GM12878 (cell line): Measurements from ENCODE around the gene HELZ. TPM values are rescaled to one million over a fixed set of nuclear protein-coding genes. Genes with fewer than 3 reads are reported as not detected.

Source experiments
- ATAC-seq: fragments of 200-7000 bp; cut with Tn5 transposase; 3 replicates; pipeline ENCODE4 v1.9.1; 2020; ENCODE audit warnings: mild to moderate bottlenecking, moderate library complexity
- BruUV-seq: library from RNA; stranded (reverse); fragments of 400-500 nt; replicated peaks from 2 replicates; lab custom pipeline; 2021; lab: Mats Ljungman, UMichigan
- CTCF ChIA-PET: fragments of 300-600 bp; sonication (Branson Sonifier 250); formaldehyde crosslinking; extraction: SDS; loops from one replicate; lab custom pipeline; 2021; ENCODE audit warnings: inconsistent platforms; lab: Yijun Ruan, JAX
- POLR2A ChIA-PET: fragments of 350-600 bp; formaldehyde crosslinking; extraction: SDS; loops from one replicate; lab custom pipeline; 2021; ENCODE audit warnings: inconsistent platforms; lab: Charles Lee
- RAD21 ChIA-PET: fragments of 300-600 bp; sonication (Branson Sonifier 250); formaldehyde crosslinking; loops from one replicate; lab custom pipeline; 2023; ENCODE audit warnings: antibody characterized with exemption; ENCODE audit not compliant: unreplicated experiment; lab: Charles Lee
- SMC1A ChIA-PET: fragments of 300-600 bp; sonication (Branson Sonifier 250); formaldehyde crosslinking; loops from one replicate; lab custom pipeline; 2023; ENCODE audit not compliant: unreplicated experiment, uncharacterized antibody; lab: Charles Lee
- DNase-seq: peaks from one replicate; pipeline ENCODE4 v3.0.0-alpha.2; 2011; ENCODE audit warnings: low read depth, low spot score
- FAIRE-seq: peaks from 3 replicates; lab custom pipeline; 2011; peaks lifted over from hg19 to GRCh38; lab: Jason Lieb, UNC
- H2AFZ ChIP-seq: 2 replicates; pipeline ENCODE4 v1.6.0; 2011; ENCODE audit warnings: low read depth, low read length, control low read depth; ENCODE audit not compliant: control insufficient read depth
- H3K27ac ChIP-seq: 2 replicates; pipeline ENCODE4 v1.5.1; 2011; ENCODE audit warnings: control low read depth; ENCODE audit not compliant: control insufficient read depth, insufficient read depth
- H3K27me3 ChIP-seq, 2 experiments: replicated peaks in 1 of 2; 2 replicates each; pipeline versions ENCODE4 v1.6.0 to v1.6.1; 2011; ENCODE audit warnings: low read length in 1 of 2; ENCODE audit not compliant: control insufficient read depth in 2 of 2, insufficient read depth in 2 of 2
- H3K36me3 ChIP-seq, 2 experiments: 2 replicates each; pipeline ENCODE4 v1.5.1; 2011; ENCODE audit warnings: low read length in 1 of 2; ENCODE audit not compliant: control insufficient read depth in 2 of 2, insufficient read depth in 2 of 2
- H3K4me1 ChIP-seq: 2 replicates; pipeline ENCODE4 v1.6.1; 2011; ENCODE audit warnings: mild to moderate bottlenecking, low read length, moderate library complexity, mixed read lengths; ENCODE audit not compliant: control insufficient read depth, insufficient read depth
- H3K4me2 ChIP-seq: 2 replicates; pipeline ENCODE4 v1.6.0; 2011; ENCODE audit warnings: control low read depth; ENCODE audit not compliant: control insufficient read depth, insufficient read depth
- H3K4me3 ChIP-seq: fragments of 200-600 bp; sonication (generic); 2 replicates; pipeline ENCODE4 v1.5.1; 2016
- H3K79me2 ChIP-seq: 2 replicates; pipeline ENCODE4 v1.6.0; 2011; ENCODE audit warnings: low read length; ENCODE audit not compliant: control insufficient read depth, insufficient read depth
- H3K9ac ChIP-seq: 2 replicates; pipeline ENCODE4 v1.8.0; 2011; ENCODE audit warnings: low read length, control low read depth, mixed read lengths; ENCODE audit not compliant: control insufficient read depth, insufficient read depth
- H3K9me3 ChIP-seq: replicated peaks from 3 replicates; pipeline ENCODE4 v1.5.1; 2011; ENCODE audit warnings: mild to moderate bottlenecking, low read length; ENCODE audit not compliant: control insufficient read depth, insufficient read depth
- H4K20me1 ChIP-seq: 2 replicates; pipeline ENCODE4 v1.6.0; 2011; ENCODE audit not compliant: control insufficient read depth, insufficient read depth
- BHLHE40 ChIP-seq, 2 experiments: fragments of 450-650 bp in 1 of 2; IDR thresholded peaks; 2 replicates each; pipeline ENCODE4 v1.6.1; 2011 to 2017; ENCODE audit warnings: low read depth in 2 of 2, borderline replicate concordance in 1 of 2, improper control_type of control experiment in 1 of 2, low read length in 1 of 2, mild to moderate bottlenecking in 1 of 2
- EP300 ChIP-seq, 2 experiments: fragments of 150-350 bp in 1 of 2; IDR thresholded peaks; 2 replicates each; pipeline ENCODE4 v1.6.1; 2011 to 2012; ENCODE audit warnings: low read depth in 2 of 2, low read length in 2 of 2, borderline replicate concordance in 1 of 2, improper control_type of control experiment in 1 of 2, inconsistent platforms in 1 of 2; ENCODE audit not compliant: control insufficient read depth in 1 of 2
- LARP7 ChIP-seq: fragments of 450-650 bp; IDR thresholded peaks from 2 replicates; pipeline ENCODE4 v1.6.1; 2017; ENCODE audit warnings: mild to moderate bottlenecking
- NFXL1 ChIP-seq: fragments of 450-650 bp; IDR thresholded peaks from 2 replicates; pipeline ENCODE4 v1.6.1; 2017; ENCODE audit warnings: antibody characterized with exemption, mild to moderate bottlenecking, borderline replicate concordance
- NFYA ChIP-seq: IDR thresholded peaks from 2 replicates; pipeline ENCODE4 v1.6.1; 2011; ENCODE audit warnings: low read depth, mild to moderate bottlenecking, low read length, improper control_type of control experiment, borderline replicate concordance
- TCF12 ChIP-seq: IDR thresholded peaks from 2 replicates; pipeline ENCODE4 v1.6.1; 2011; ENCODE audit warnings: low read depth, mild to moderate bottlenecking, low read length
- ZBED1 ChIP-seq: IDR thresholded peaks from 2 replicates; pipeline ENCODE4 v1.6.1; 2016; ENCODE audit warnings: borderline replicate concordance
- ZNF622 ChIP-seq: fragments of 450-650 bp; IDR thresholded peaks from 2 replicates; pipeline ENCODE4 v1.6.1; 2017; ENCODE audit warnings: mild to moderate bottlenecking, inconsistent platforms
- WGBS: methylation state at CpG from one replicate; pipeline ENCODE4 v1.1.6; 2016; ENCODE audit warnings: low lambda C conversion rate; ENCODE audit not compliant: insufficient replicate concordance, insufficient coverage; ENCODE audit errors: missing lambda C conversion rate; 5-methylcytosine and 5-hydroxymethylcytosine counted together
- in situ Hi-C: fragments of 300-500 bp; cut with MboI; formaldehyde crosslinking; loops from 9 replicates; pipeline ENCODE4 v1.14.3; 2018; ENCODE audit warnings: mixed read lengths
- intact Hi-C: fragments of 100-400 bp; cut with micrococcal nuclease; formaldehyde crosslinking; loops from one replicate; pipeline ENCODE4 v1.14.2; 2022; ENCODE audit not compliant: unreplicated experiment
- polyA plus RNA-seq, 11 experiments: library from polyadenylated mRNA; depleted of rRNA in 4 of 11; unstranded in 6 of 11; stranded (reverse) in 5 of 11; fragments of >200 nt; fragmentation: Nextera tagmentation in 4 of 11; fragmentation: Illumina TruSeq in 1 of 11; extraction: Ambion mirVana in 4 of 11; extraction: Trizol in 1 of 11; gene quantifications; 1 replicate in 1 of 11; 2 replicates in 10 of 11; pipeline versions ENCODE4 v1.2.1 to v1.2.3, GENCODE V29; 2011 to 2016; ENCODE audit warnings: inconsistent platforms in 2 of 11, missing spikeins in 2 of 11, low read depth in 1 of 11
- total RNA-seq, 4 experiments: library from RNA; depleted of rRNA in 3 of 4; stranded (reverse); fragments of >200 nt in 3 of 4; fragmentation: Illumina TruSeq in 1 of 4; extraction: Trizol in 1 of 4; gene quantifications; 2 replicates each; pipeline versions ENCODE4 v1.2.1 to v1.2.3, GENCODE V29; 2013 to 2021
- TF ChIP-seq, protein P1 (sequence below), 3 experiments: IDR thresholded peaks in 2 of 3; conservative IDR thresholded peaks in 1 of 3; 2 replicates each; pipeline ENCODE4 v1.5.1; 2011; ENCODE audit warnings: low read depth in 3 of 3, low read length in 3 of 3, mild to moderate bottlenecking in 3 of 3, control low read depth in 2 of 3, moderate library complexity in 2 of 3, inconsistent platforms in 1 of 3, mixed read lengths in 1 of 3; ENCODE audit not compliant: control insufficient read depth in 2 of 3, insufficient read depth in 1 of 3; ENCODE audit errors: extremely low read depth in 1 of 3

HELZ gene
- total and polyA plus RNA-seq, 10 of the 15 experiments (the other 5 are each of a cell fraction or from before 2014, with no cell fraction given), result 1.5 to 36.8 (median 19.1) TPM

DNA sequence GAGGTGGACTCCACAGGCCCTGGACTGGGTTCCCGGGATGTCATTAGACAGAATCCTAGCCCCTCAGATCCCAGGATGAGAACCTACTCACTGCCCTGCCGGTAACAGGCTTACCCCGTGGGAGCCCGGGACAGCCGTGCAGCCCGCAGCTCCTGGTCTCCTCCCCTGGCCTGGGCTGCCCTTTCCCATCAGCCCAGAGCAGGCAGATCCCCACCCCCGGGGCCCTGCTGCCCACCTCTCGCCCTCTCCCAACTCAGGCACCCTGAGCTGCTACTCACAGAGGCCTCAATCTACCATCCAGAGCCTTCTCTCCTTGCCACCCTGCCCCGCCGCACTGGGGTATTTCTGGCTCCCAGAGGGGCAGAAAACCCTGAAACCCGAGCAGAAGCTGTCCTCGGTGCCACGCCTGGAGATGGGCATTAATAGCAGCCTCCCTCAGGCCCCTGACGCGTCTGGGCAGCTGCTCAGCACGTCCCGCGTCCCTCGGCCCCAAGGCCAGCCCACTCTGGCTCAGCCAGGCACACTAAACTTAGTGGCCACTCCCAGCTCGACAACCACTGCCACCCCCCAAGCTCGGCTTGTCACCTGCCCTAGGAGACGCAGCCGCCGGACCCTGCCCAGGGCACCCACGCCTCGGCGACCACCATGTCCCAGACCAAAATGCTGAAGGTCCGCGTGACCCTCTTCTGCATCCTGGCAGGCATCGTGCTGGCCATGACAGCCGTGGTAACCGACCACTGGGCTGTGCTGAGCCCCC is 200.8 kb downstream of the HELZ start, which contains the start of gene CACNG1:
CACNG1 (plus strand) TSS at position 539 of the 757 bp plus-strand sequence; CDS start at position 646, 107 bp downstream.
- no peak for ATAC-seq
- H3K9ac ChIP-seq, result no peak within 1 kb of the TSS
- no peak for TF ChIP-seq ZBED1
- TF ChIP-seq EP300 (IDR thresholded peaks at IDR 0.05; ENCODE audit: borderline replicate concordance in 1 of 2, control insufficient read depth in 1 of 2, low read depth in 2 of 2, low read length in 2 of 2), result no peak
- TF ChIP-seq, all 136 proteins: peak for 0
- H3K27me3 ChIP-seq, result no peaks in the 10 kb centered on the region
- DNase-seq, result no peak
- no peaks in the 10 kb centered on the region for H3K4me1 ChIP-seq
- BruUV-seq, result no TSS peak
- no peak for FAIRE-seq
- H2AFZ ChIP-seq, result no peak within 1 kb of the TSS
- CTCF ChIA-PET, result interaction anchor here (3.0 kb wide), 1 partner anchor 38 kb away, joined by 9 read pairs; no protein-coding TSS in a partner anchor
- no peaks in the 10 kb centered on the region for H4K20me1 ChIP-seq
- H3K9me3 ChIP-seq, result peaks cover 3% of the 10 kb centered on the region
- POLR2A ChIA-PET, result interaction anchor here (0.6 kb wide), 1 partner anchor 233 kb away, joined by 3 read pairs; no protein-coding TSS in a partner anchor
- in situ Hi-C loops, result no loop called here
- SMC1A ChIA-PET, result interaction anchor here (2.7 kb wide), 1 partner anchor 37 kb away, joined by 13 read pairs; no protein-coding TSS in a partner anchor
- no peak within 1 kb of the TSS for H3K4me3 ChIP-seq
- H3K79me2 ChIP-seq, result no peaks in the 10 kb centered on the region
- H3K36me3 ChIP-seq, result no peaks in the 10 kb centered on the region
- WGBS, result 70% methylated on average over 32 of the region's 32 CpGs
- RAD21 ChIA-PET, result no interaction called here
- intact Hi-C loops, result no loop called here
- no peak within 1 kb of the TSS for H3K27ac ChIP-seq
- H3K4me2 ChIP-seq, result no peak within 1 kb of the TSS

DNA sequence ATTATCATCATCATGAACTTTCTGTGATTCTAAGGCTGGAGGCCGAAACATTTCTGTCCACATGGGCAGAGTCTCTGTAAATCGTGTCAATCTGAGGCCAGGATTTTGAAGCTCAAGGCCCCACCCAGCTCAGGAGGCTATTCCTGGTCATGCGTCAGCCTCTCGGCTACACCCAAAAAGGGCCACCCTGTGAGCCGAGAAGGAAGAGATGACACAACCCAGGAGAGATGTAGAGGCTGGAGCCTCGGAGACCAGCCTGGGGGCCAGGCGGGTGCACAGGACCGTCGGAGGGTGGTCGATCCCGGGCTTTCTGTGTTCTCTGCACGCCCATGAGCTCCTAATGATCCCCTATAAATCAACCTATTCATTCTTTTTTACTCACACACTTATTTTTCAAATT is 201.7 kb downstream of the HELZ start:
- WGBS, result 51% methylated on average over 10 of the region's 12 CpGs
- POLR2A ChIA-PET, result interaction anchor here (1.1 kb wide), 1 partner anchor 38 kb away, joined by 3 read pairs; no protein-coding TSS in a partner anchor
- no peak for ATAC-seq
- TF ChIP-seq, protein P1, sequence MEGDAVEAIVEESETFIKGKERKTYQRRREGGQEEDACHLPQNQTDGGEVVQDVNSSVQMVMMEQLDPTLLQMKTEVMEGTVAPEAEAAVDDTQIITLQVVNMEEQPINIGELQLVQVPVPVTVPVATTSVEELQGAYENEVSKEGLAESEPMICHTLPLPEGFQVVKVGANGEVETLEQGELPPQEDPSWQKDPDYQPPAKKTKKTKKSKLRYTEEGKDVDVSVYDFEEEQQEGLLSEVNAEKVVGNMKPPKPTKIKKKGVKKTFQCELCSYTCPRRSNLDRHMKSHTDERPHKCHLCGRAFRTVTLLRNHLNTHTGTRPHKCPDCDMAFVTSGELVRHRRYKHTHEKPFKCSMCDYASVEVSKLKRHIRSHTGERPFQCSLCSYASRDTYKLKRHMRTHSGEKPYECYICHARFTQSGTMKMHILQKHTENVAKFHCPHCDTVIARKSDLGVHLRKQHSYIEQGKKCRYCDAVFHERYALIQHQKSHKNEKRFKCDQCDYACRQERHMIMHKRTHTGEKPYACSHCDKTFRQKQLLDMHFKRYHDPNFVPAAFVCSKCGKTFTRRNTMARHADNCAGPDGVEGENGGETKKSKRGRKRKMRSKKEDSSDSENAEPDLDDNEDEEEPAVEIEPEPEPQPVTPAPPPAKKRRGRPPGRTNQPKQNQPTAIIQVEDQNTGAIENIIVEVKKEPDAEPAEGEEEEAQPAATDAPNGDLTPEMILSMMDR (IDR thresholded peaks at IDR 0.05 in 2 of 3, conservative IDR thresholded peaks at IDR 0.05 in 1 of 3; ENCODE audit: control insufficient read depth in 2 of 3, extremely low read depth in 1 of 3, insufficient read depth in 1 of 3, low read depth in 3 of 3, low read length in 3 of 3), result no peak
- TF ChIP-seq TCF12 (no peak), BHLHE40 (IDR thresholded peaks at IDR 0.05; ENCODE audit: borderline replicate concordance in 1 of 2, low read depth in 2 of 2, low read length in 1 of 2) (no peak), ZNF622 (no peak), NFXL1 (no peak), LARP7 (no peak), NFYA (no peak)

More for the DNA sequence above, 201.7 kb downstream of the HELZ start:
- in situ Hi-C loops (no loop called here), intact Hi-C loops (no loop called here)
- Histone ChIP-seq H2AFZ (no peak overlapping the region), H3K79me2 (no peaks in the 10 kb centered on the region), H3K27ac (no peak overlapping the region), H3K36me3 (no peaks in the 10 kb centered on the region), H4K20me1 (no peaks in the 10 kb centered on the region), H3K9ac (no peak overlapping the region), H3K4me3 (no peak overlapping the region), H3K4me1 (no peaks in the 10 kb centered on the region), H3K9me3 (peaks cover 2% of the 10 kb centered on the region; the same call in 1 of the 3 replicates), H3K4me2 (no peak overlapping the region), H3K27me3 (no peaks in the 10 kb centered on the region)
- DNase-seq, result no peak
- ChIA-PET SMC1A (interaction anchor here (1.3 to 2.7 kb wide), 3 partner anchors 33 to 41 kb away, joined by 5 to 13 read pairs (median 5); no protein-coding TSS in a partner anchor), CTCF (interaction anchor here (0.9 to 3.0 kb wide), 2 partner anchors 23 to 38 kb away, joined by 3 to 9 read pairs; no protein-coding TSS in a partner anchor), RAD21 (interaction anchor here (2.1 kb wide), 1 partner anchor 38 kb away, joined by 14 read pairs; no protein-coding TSS in a partner anchor)
- FAIRE-seq, result no peak
- no TSS peak for BruUV-seq
